ENCODE measurements around the gene SFTPB.

DNA sequence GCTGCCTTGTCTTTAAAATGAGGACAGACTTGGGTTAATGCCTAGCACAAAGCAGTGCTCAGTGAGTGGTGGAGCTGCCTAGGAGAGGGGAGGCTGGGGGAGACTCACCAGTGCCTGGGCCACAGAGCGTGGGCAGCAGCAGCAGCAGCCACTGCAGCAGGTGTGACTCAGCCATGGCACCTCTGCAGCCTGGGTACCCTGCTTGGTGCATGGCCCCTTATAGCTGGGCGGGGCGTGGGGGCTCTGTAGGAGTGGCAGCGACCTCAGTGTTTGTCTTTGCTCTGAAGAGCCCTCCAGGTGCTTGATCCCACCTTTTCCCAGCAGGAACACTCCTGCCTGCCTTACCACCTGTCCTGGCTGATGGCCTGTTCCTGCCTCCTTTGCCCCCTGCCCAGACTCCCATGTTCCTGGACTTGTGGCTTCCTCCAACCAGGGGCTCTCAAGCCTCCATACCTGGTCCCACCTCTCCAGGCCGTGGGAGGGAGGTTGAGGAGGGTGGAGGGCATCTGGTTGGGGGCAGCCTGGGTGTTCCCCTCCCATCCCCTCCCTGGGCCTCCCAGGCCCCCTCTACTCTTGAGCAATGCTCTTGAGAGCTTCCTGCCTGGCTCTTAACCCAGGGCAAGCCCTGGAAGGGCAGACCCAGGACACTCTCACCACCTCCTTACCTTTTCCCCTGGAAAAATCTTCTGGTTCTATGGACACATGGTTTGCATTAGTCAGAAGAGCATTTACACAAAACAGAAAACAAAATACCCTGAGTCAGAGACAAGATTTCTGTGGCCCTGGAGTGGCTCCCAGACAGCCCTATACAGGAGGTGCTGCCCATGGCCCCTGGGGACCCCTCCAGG is at the start of gene SFTPB:
- no peak for TF ChIP-seq NFRKB (IDR thresholded peaks at IDR 0.05)
- no peak for TF ChIP-seq SP1 (IDR thresholded peaks at IDR 0.05)
- TF ChIP-seq HDGF (IDR thresholded peaks at IDR 0.05; ENCODE audit: borderline replicate concordance), result no peak
- no peak for TF ChIP-seq BHLHE40 (IDR thresholded peaks at IDR 0.05; ENCODE audit: borderline replicate concordance)
- TF ChIP-seq ARNT (IDR thresholded peaks at IDR 0.05), result no peak
- no peak for TF ChIP-seq SUZ12 (IDR thresholded peaks at IDR 0.05)
- TF ChIP-seq FOXM1 (IDR thresholded peaks at IDR 0.05; ENCODE audit: borderline replicate concordance), result no peak
- TF ChIP-seq ZNF384 (IDR thresholded peaks at IDR 0.05), result no peak
